GM23338 (cell line): ENCODE measurements around the gene MCC. TPM values are rescaled to one million over a fixed set of nuclear protein-coding genes. Genes with fewer than 3 reads are reported as not detected.

Experiments
- ATAC-seq: fragments of 200-7000 bp; cut with Tn5 transposase; 3 replicates; pipeline ENCODE4 v1.9.1; 2020
- DNase-seq: peaks from one replicate; pipeline ENCODE4 v3.0.0-alpha.2; 2015; ENCODE audit warnings: low spot score
- H2AFZ ChIP-seq: fragments of 200-600 bp; sonication (generic); 2 replicates; pipeline ENCODE4 v1.8.0; 2016; ENCODE audit warnings: antibody characterized with exemption, mild to moderate bottlenecking, moderate library complexity
- H3F3A ChIP-seq: fragments of 200-600 bp; sonication (generic); replicated peaks from 2 replicates; pipeline ENCODE4 v1.8.0; 2017; ENCODE audit warnings: antibody characterized with exemption, mixed run types, low read depth
- H3K27ac ChIP-seq: fragments of 200-600 bp; sonication (generic); 2 replicates; pipeline ENCODE4 v1.6.1; 2016; ENCODE audit warnings: low read depth
- H3K27me3 ChIP-seq: fragments of 200-600 bp; sonication (generic); 2 replicates; pipeline ENCODE4 v1.8.0; 2016; ENCODE audit warnings: mild to moderate bottlenecking, mixed run types, moderate library complexity; ENCODE audit not compliant: insufficient read depth
- H3K36me3 ChIP-seq: fragments of 200-600 bp; sonication (generic); 2 replicates; pipeline ENCODE4 v1.8.0; 2016; ENCODE audit warnings: mild to moderate bottlenecking; ENCODE audit not compliant: insufficient read depth
- H3K4me1 ChIP-seq: fragments of 200-600 bp; sonication (generic); 2 replicates; pipeline ENCODE4 v1.8.0; 2016; ENCODE audit warnings: mild to moderate bottlenecking, moderate library complexity; ENCODE audit not compliant: insufficient read depth
- H3K4me2 ChIP-seq: fragments of 200-600 bp; sonication (generic); 2 replicates; pipeline ENCODE4 v1.7.1; 2017; ENCODE audit warnings: mixed run types
- H3K4me3 ChIP-seq: fragments of 200-600 bp; sonication (generic); 2 replicates; pipeline ENCODE4 v1.6.1; 2016; ENCODE audit warnings: mixed run types
- H3K79me2 ChIP-seq: fragments of 200-600 bp; sonication (generic); replicated peaks from 2 replicates; pipeline ENCODE4 v1.8.0; 2017; ENCODE audit warnings: mild to moderate bottlenecking; ENCODE audit not compliant: insufficient read depth
- H3K9me2 ChIP-seq: fragments of 200-600 bp; sonication (generic); 2 replicates; pipeline ENCODE4 v1.8.0; 2017; ENCODE audit not compliant: insufficient read depth
- H4K20me1 ChIP-seq: fragments of 200-600 bp; sonication (generic); replicated peaks from 2 replicates; pipeline ENCODE4 v1.8.0; 2017; ENCODE audit warnings: mild to moderate bottlenecking; ENCODE audit not compliant: insufficient read depth
- H3K27ac Mint-ChIP-seq: 2 replicates; pipeline ENCODE4 v1.8.0; 2020; ENCODE audit warnings: inconsistent platforms, mild to moderate bottlenecking, moderate library complexity, mixed read lengths
- H3K27me3 Mint-ChIP-seq: 3 replicates; pipeline ENCODE4 v1.8.0; 2022; ENCODE audit warnings: low read depth, mild to moderate bottlenecking, moderate library complexity, mixed read lengths, inconsistent platforms; ENCODE audit not compliant: insufficient read depth, poor library complexity
- H3K36me3 Mint-ChIP-seq: 3 replicates; pipeline ENCODE4 v1.8.0; 2021; ENCODE audit warnings: low read depth, mild to moderate bottlenecking, inconsistent platforms, moderate library complexity, mixed read lengths
- H3K4me1 Mint-ChIP-seq: 3 replicates; pipeline ENCODE4 v1.8.0; 2020; ENCODE audit warnings: mild to moderate bottlenecking, inconsistent platforms, mixed read lengths
- H3K4me3 Mint-ChIP-seq: 3 replicates; pipeline ENCODE4 v1.8.0; 2021; ENCODE audit warnings: moderate library complexity, mild to moderate bottlenecking, inconsistent platforms, mixed read lengths
- H3K9me3 Mint-ChIP-seq: 3 replicates; pipeline ENCODE4 v1.8.0; 2020; ENCODE audit warnings: moderate library complexity, mild to moderate bottlenecking, inconsistent platforms, mixed read lengths
- CREB1 ChIP-seq: fragments of 250-450 bp; sonication (Bioruptor Pico); IDR thresholded peaks from 2 replicates; pipeline ENCODE4 v1.5.0; 2020; ENCODE audit warnings: low read depth, mild to moderate bottlenecking, moderate library complexity
- CTCF ChIP-seq, 2 experiments: fragments of 200-600 bp in 1 of 2; sonication (generic) in 1 of 2; conservative IDR thresholded peaks; 2 replicates each; pipeline versions ENCODE4 v1.5.1 to v1.6.1; 2016 to 2017; ENCODE audit warnings: antibody characterized with exemption in 2 of 2, low read depth in 2 of 2, mild to moderate bottlenecking in 2 of 2, moderate library complexity in 1 of 2
- ETS1 ChIP-seq: IDR thresholded peaks from 2 replicates; pipeline ENCODE4 v1.6.1; 2016; ENCODE audit warnings: antibody characterized with exemption
- EZH2 ChIP-seq: fragments of 200-600 bp; sonication (generic); IDR thresholded peaks from one replicate; pipeline ENCODE4 v1.8.0; 2017; ENCODE audit warnings: antibody characterized with exemption, mild to moderate bottlenecking, low read depth; ENCODE audit not compliant: unreplicated experiment
- EZH2phosphoT487 ChIP-seq: fragments of 200-600 bp; sonication (generic); IDR thresholded peaks from one replicate; pipeline ENCODE4 v1.8.1; 2018; ENCODE audit warnings: antibody characterized with exemption; ENCODE audit not compliant: unreplicated experiment
- JUNB ChIP-seq: IDR thresholded peaks from one replicate; pipeline ENCODE4 v1.6.1; 2016; ENCODE audit warnings: antibody characterized with exemption; ENCODE audit not compliant: unreplicated experiment
- NANOG ChIP-seq: IDR thresholded peaks from 2 replicates; pipeline ENCODE4 v1.6.1; 2016; ENCODE audit warnings: antibody characterized with exemption, borderline replicate concordance
- POLR2AphosphoS5 ChIP-seq: IDR thresholded peaks from 2 replicates; pipeline ENCODE4 v1.6.1; 2016; ENCODE audit warnings: antibody characterized with exemption, low read depth
- REST ChIP-seq: IDR thresholded peaks from one replicate; pipeline ENCODE4 v1.6.1; 2018; ENCODE audit warnings: antibody characterized with exemption; ENCODE audit not compliant: unreplicated experiment
- ZNF114 ChIP-seq: fragments of 250-450 bp; sonication (Bioruptor Pico); IDR thresholded peaks from 2 replicates; pipeline ENCODE4 v1.5.0; 2020; ENCODE audit warnings: mild to moderate bottlenecking, moderate library complexity
- ZNF462 ChIP-seq: fragments of 250-450 bp; sonication (Bioruptor Pico); IDR thresholded peaks from 2 replicates; pipeline ENCODE4 v1.5.0; 2020; ENCODE audit warnings: mild to moderate bottlenecking, moderate library complexity
- polyA plus RNA-seq: library from polyadenylated mRNA; unstranded; fragments of >200 nt; fragmentation: Nextera tagmentation; extraction: Ambion mirVana; gene quantifications from 2 replicates; pipeline ENCODE4 v1.2.1, GENCODE V29; 2016
- total RNA-seq: library from RNA; depleted of rRNA; stranded (reverse); fragments of >200 nt; shearing (Covaris generic); gene quantifications from 2 replicates; pipeline ENCODE4 v1.2.3, GENCODE V29; 2014

Gene MCC
- total and polyA plus RNA-seq, 2 experiments from 2014 or later: 3.8 to 10.1 TPM

GRCh38 chr5:112973036-112973435 lies 515.2 kb downstream of the MCC start:
- Mint-ChIP-seq H3K4me3 (no peak overlapping the region), H3K36me3 (peaks cover 2% of the 10 kb centered on the region; the same call in 1 of the 3 replicates), H3K27me3 (peaks cover 18% of the 10 kb centered on the region), H3K9me3 (no peaks in the 10 kb centered on the region), H3K4me1 (peaks cover 25% of the 10 kb centered on the region), H3K27ac (no peak overlapping the region)
- H3K4me1 ChIP-seq: peaks cover 16% of the 10 kb centered on the region
- no peak for ATAC-seq
- H3K79me2 ChIP-seq: peaks cover 11% of the 10 kb centered on the region
- H2AFZ ChIP-seq: no peak overlapping the region
- no peak overlapping the region for H3K27ac ChIP-seq
- H3K4me2 ChIP-seq: no peak overlapping the region
- no peak for TF ChIP-seq REST
- no peak for TF ChIP-seq ZNF114 (CRISPR knock-in tag)
- no peak for TF ChIP-seq ZNF462 (CRISPR knock-in tag)
- no peak for TF ChIP-seq NANOG
- no peak for TF ChIP-seq CTCF (conservative IDR thresholded peaks at IDR 0.05; ENCODE audit: low read depth in 2 of 2)
- TF ChIP-seq ETS1: no peak
- TF ChIP-seq POLR2AphosphoS5: no peak
- no peak for TF ChIP-seq EZH2
- TF ChIP-seq JUNB: no peak
- TF ChIP-seq EZH2phosphoT487: no peak
- TF ChIP-seq CREB1 (CRISPR knock-in tag): no peak
- H3K4me3 ChIP-seq: no peak overlapping the region
- H3F3A ChIP-seq: no peaks in the 10 kb centered on the region
- no peak for DNase-seq
- H4K20me1 ChIP-seq: no peaks in the 10 kb centered on the region
- H3K27me3 ChIP-seq: no peaks in the 10 kb centered on the region
- 0 out of 2 replicates have a peak, but pooled peaks cover 3% of the 10 kb centered on the region for H3K9me2 ChIP-seq
- H3K36me3 ChIP-seq: no peaks in the 10 kb centered on the region
